HL-60 (cell line): ENCODE data around the gene CSNK1G2.

ENCODE experiments used
- DNase-seq, 2 experiments: peaks; one replicate each; pipeline ENCODE4 v3.0.0-alpha.2; 2010 to 2020; ENCODE audit warnings: low read depth in 1 of 2, low spot score in 1 of 2
- H3K27ac ChIP-seq: fragments of 250-450 bp; sonication (Bioruptor Pico); replicated peaks from 2 replicates; pipeline ENCODE4 v1.5.1; 2020; ENCODE audit warnings: mild to moderate bottlenecking, moderate library complexity
- H3K27me3 ChIP-seq: fragments of 250-450 bp; sonication (Bioruptor Pico); 2 replicates; pipeline ENCODE4 v1.5.1; 2021; ENCODE audit warnings: mild to moderate bottlenecking, moderate library complexity; ENCODE audit not compliant: insufficient read depth, poor library complexity, severe bottlenecking
- H3K4me3 ChIP-seq: replicated peaks from 2 replicates; pipeline ENCODE4 v1.5.1; 2011; ENCODE audit warnings: mild to moderate bottlenecking, control low read depth, low read length; ENCODE audit not compliant: insufficient read depth
- CTCF ChIP-seq: IDR thresholded peaks from one replicate; pipeline ENCODE4 v1.5.1; 2011; ENCODE audit warnings: low read length, control low read depth, inconsistent platforms; ENCODE audit not compliant: insufficient read depth
- GABPA ChIP-seq: IDR thresholded peaks from 2 replicates; pipeline ENCODE4 v1.6.1; 2012; ENCODE audit warnings: low read depth
- POLR2AphosphoS5 ChIP-seq: IDR thresholded peaks from 2 replicates; pipeline ENCODE4 v1.6.1; 2012; ENCODE audit warnings: low read depth
- REST ChIP-seq: IDR thresholded peaks from 2 replicates; pipeline ENCODE4 v1.6.1; 2012; ENCODE audit warnings: low read depth; ENCODE audit not compliant: insufficient replicate concordance
- SPI1 ChIP-seq: IDR thresholded peaks from 2 replicates; pipeline ENCODE4 v1.6.1; 2012; ENCODE audit warnings: low read depth, mild to moderate bottlenecking, borderline replicate concordance

Gene CSNK1G2

GRCh38 chr19:1998712-1999708 is 58.0 kb downstream of the CSNK1G2 start:
- TF ChIP-seq SPI1: no peak
- TF ChIP-seq CTCF: no peak
- TF ChIP-seq REST: no peak
- no peak for TF ChIP-seq POLR2AphosphoS5
- TF ChIP-seq GABPA: no peak
- Histone ChIP-seq H3K27ac (no peak overlapping the region), H3K27me3 (no peaks in the 10 kb centered on the region), H3K4me3 (no peak overlapping the region)
- no peak for DNase-seq

- H3K4me3 ChIP-seq: no peak overlapping the region
- H3K27me3 ChIP-seq: no peaks in the 10 kb centered on the region
- TF ChIP-seq REST (no peak), CTCF (no peak), POLR2AphosphoS5 (no peak), SPI1 (no peak), GABPA (no peak)
- no peak overlapping the region for H3K27ac ChIP-seq
- DNase-seq: no peak
These were observed 59.0 kb downstream of the CSNK1G2 start for GRCh38 chr19:1999856-2000515.

- no peak overlapping the region for H3K27ac ChIP-seq
- TF ChIP-seq GABPA (no peak), SPI1 (no peak), CTCF (no peak), REST (no peak), POLR2AphosphoS5 (no peak)
These were observed 62.9 kb downstream of the CSNK1G2 start for GRCh38 chr19:2003874-2004273.

More at GRCh38 chr19:2003874-2004273, 62.9 kb downstream of the CSNK1G2 start:
- Histone ChIP-seq H3K27me3 (no peaks in the 10 kb centered on the region), H3K4me3 (no peak overlapping the region)
- DNase-seq: no peak
